SK-N-MC (cell line): ENCODE results near the gene DENND2A.
"Not testable (repeated sequence)": the region's sequence is repeated elsewhere in the genome, so short reads cannot be mapped to it uniquely, and the experiment has no call there.

Experiments
- DNase-seq: peaks from one replicate; pipeline ENCODE4 v3.0.0-alpha.2; 2011; ENCODE audit warnings: low read depth, low spot score
- H3K27ac ChIP-seq: fragments of 200-600 bp; sonication (generic); 2 replicates; pipeline ENCODE4 v1.5.1; 2016; ENCODE audit warnings: mixed run types
- H3K36me3 ChIP-seq: fragments of 200-600 bp; sonication (generic); 2 replicates; pipeline ENCODE4 v1.6.1; 2017; ENCODE audit warnings: antibody characterized with exemption, low read length, mixed read lengths; ENCODE audit not compliant: insufficient read depth
- H3K4me3 ChIP-seq: fragments of 200-600 bp; sonication (generic); 2 replicates; pipeline ENCODE4 v1.5.1; 2016
- H3K9ac ChIP-seq: fragments of 200-600 bp; sonication (generic); 2 replicates; pipeline ENCODE4 v1.8.0; 2017; ENCODE audit warnings: mixed run types, mixed read lengths; ENCODE audit not compliant: insufficient read length
- H3K9me3 ChIP-seq: fragments of 200-600 bp; sonication (generic); 2 replicates; pipeline ENCODE4 v1.6.1; 2017; ENCODE audit warnings: low read depth, mild to moderate bottlenecking, antibody characterized with exemption, low read length, moderate library complexity, mixed read lengths
- EZH2 ChIP-seq: fragments of 200-600 bp; sonication (generic); IDR thresholded peaks from one replicate; pipeline ENCODE4 v1.6.1; 2017; ENCODE audit warnings: antibody characterized with exemption
- FOXP2 ChIP-seq: optimal IDR thresholded peaks from 2 replicates; pipeline ENCODE3; 2011; ENCODE audit warnings: mild to moderate bottlenecking, moderate library complexity; ENCODE audit not compliant: insufficient read depth; ENCODE audit errors: extremely low read length, control extremely low read depth
- POLR2AphosphoS5 ChIP-seq: IDR thresholded peaks from 2 replicates; pipeline ENCODE4 v1.6.1; 2012; ENCODE audit warnings: mild to moderate bottlenecking, low read depth, low read length, borderline replicate concordance

The DENND2A gene

DNA sequence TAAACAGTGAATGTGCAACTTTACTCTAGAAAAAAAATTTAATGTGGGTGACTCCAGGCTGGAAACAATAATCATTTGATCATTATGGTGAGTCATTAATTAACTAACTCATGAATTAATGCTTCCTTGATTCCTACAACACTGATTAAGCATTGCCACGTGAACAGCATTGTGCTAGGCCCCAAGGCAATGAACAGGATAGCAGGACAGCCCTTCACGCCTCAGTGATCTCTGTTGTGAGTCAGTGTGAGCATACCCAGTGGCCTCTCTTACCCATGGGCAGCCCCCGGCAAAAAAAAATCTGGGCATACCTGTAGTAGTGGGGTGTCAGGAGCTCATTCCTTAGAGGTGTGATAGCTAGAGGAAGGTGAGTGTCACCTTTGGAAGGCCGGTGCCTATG lies 76.0 kb downstream of the DENND2A start:
- no peak for TF ChIP-seq EZH2
- no peak for TF ChIP-seq POLR2AphosphoS5
- no peak for TF ChIP-seq FOXP2
- Histone ChIP-seq H3K9me3 (no peaks in the 10 kb centered on the region), H3K4me3 (no peak overlapping the region), H3K9ac (no peak overlapping the region), H3K27ac (no peak overlapping the region), H3K36me3 (no peaks in the 10 kb centered on the region)
- DNase-seq, result no peak

DNA sequence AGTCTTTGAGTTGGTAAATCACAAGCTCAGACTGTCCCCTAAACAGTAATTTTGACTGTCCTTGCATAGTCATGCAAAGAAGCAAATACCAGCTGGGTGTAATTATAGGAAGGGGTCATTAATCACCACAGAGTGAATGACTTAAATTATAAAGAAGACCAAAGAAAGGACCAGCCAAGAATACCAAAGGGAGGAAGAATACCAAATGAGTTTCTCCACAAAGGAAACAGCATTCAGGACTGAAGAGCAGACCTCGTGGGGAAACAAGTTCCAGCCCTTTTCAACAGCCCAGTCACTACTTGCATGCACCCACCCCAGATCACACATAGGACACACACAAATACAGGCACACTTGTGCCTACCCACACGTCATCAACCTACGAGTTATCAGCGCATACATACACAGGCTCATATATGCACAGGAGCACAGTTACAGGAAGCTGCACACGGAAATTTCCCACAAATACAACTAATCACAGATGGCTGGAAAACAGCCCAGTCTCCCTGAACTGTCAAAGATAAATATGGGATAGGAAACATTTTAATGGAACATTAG lies 77.6 kb downstream of the DENND2A start:
- H3K27ac ChIP-seq, result peak overlapping the region; percentile 70
- H3K9me3 ChIP-seq, result no peaks in the 10 kb centered on the region
- TF ChIP-seq FOXP2 (peak; percentile 29), EZH2 (no peak), POLR2AphosphoS5 (no peak)
- DNase-seq, result no peak
- H3K36me3 ChIP-seq, result no peaks in the 10 kb centered on the region
- peak overlapping the region; percentile 36; the same call in 1 of the 2 replicates for H3K4me3 ChIP-seq
- H3K9ac ChIP-seq, result no peak overlapping the region

DNA sequence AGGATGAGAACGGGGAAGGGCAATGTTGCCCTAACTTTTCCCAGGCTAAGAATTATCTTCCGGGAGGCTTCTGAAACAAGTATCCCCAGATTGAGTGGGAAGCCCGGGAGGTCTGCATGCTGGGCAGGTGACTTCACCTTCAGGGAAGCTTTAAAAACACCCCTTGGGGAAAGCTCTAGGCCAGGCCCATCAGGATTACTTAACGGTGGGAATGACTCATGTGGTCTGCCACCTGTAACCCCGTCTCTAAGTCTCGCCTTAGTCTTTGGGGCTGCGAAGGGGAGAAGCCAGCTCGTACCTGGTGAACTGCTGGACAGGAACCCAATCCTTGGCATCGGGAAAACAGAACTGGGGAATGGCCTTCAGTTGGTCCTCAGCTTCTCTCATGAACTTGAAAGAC lies 81.2 kb downstream of the DENND2A start:
- Histone ChIP-seq H3K27ac (no peak overlapping the region), H3K9ac (no peak overlapping the region), H3K9me3 (no peaks in the 10 kb centered on the region), H3K4me3 (no peak overlapping the region), H3K36me3 (no peaks in the 10 kb centered on the region)
- no peak for DNase-seq
- TF ChIP-seq FOXP2 (no peak), POLR2AphosphoS5 (no peak), EZH2 (no peak)

DNA sequence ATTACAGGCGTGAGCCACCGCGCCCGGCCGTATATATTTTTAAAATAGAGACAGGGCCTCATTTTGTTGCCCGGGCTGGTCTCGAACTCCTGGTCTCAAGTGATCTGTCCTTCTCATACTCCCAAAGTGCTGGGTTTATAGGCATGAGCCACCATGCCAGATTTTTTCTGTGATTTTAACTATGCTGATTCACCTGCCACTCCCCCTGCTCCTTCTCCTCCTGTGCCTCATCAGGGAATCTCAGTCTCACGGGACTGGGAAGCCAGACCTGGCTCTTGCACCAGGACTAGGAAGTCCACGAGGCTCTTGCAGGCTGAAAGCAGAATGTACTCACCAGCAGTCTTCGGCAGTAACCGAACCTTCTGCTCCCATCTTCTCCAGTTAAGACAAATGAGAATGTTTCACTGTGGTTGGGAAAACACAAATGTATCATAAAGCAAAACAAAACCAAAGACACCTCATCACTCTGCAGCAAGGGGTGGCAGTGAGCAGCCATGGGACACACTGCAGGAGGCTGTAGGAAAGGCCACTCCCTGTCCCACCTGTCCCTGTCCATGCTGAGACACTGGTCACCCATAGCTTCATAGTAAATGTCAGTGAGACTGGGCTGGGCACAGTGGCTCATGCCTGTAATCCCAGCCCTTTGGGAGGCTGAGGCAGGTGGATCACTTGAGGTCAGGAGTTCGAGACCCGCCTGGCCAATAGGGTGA lies 82.6 kb downstream of the DENND2A start:
- no peaks in the 10 kb centered on the region for H3K36me3 ChIP-seq
- H3K4me3 ChIP-seq, result no peak overlapping the region
- no peak for TF ChIP-seq EZH2
- TF ChIP-seq FOXP2, result no peak
- TF ChIP-seq POLR2AphosphoS5, result no peak
- no peak overlapping the region for H3K9ac ChIP-seq
- no peaks in the 10 kb centered on the region for H3K9me3 ChIP-seq
- no peak for DNase-seq
- no peak overlapping the region for H3K27ac ChIP-seq

DNA sequence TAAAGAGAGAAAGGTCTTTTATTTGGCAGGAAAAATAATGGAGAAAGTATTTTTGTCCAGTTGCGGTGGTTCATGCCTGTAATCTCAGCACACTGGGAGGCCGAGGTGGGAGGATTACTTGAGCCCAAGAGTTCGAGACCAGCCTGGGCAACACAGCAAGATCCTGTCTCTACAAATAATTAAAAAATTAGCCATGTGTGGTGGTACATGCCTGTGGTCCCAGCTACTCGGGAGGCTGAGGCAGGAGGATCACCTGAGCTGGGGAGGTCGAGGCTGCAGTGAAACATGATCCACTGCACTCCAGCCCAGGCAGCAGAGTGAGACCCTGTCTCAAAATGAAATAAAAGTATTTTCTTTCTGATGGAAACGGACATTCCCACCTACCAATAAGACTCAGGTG lies 83.5 kb downstream of the DENND2A start:
- Histone ChIP-seq H3K27ac (no peak overlapping the region), H3K9ac (no peak overlapping the region), H3K9me3 (no peaks in the 10 kb centered on the region), H3K4me3 (no peak overlapping the region), H3K36me3 (no peaks in the 10 kb centered on the region)
- DNase-seq, result no peak
- TF ChIP-seq EZH2 (no peak), POLR2AphosphoS5 (no peak), FOXP2 (no peak)

DNA sequence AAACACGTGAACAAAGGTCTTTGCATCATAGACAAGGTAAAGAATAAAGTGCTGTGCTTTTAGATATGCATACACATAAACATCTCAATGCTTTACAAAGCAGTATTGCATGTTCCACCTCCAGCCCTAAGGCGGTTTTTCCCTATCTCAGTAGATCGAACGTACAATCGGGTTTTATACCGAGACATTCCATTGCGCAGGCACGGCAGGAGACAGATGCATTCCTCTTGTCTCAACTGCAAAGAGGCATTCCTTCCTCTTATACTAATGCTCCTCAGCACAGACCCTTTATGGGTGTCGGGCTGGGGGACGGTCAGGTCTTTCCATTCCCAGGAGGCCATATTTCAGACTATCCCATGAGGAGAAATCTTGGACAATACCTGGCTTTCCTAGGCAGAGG lies 87.4 kb downstream of the DENND2A start:
- DNase-seq, result not testable (repeated sequence)

DNA sequence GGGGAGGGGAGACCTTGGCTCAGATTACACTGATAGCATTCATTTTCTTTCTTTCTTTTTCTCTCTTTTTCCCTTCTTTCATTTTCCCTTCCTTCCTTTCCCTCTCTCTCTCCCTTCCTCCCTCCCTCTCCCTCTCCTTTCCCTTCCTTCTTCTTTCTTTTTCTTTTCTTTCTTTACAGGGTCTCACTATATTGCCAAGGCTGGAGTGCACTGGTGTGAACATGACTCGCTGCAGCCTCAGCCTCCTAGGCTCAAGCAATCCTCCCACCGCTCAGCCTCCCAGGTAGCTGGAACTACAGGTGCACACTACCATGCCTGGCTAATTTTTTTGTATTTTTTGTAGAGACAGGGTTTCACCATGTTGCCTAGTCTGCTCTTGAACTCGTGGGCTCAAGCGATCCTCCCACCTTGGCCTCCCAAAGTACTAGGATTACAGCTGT lies 88.4 kb downstream of the DENND2A start:
- Histone ChIP-seq H3K36me3 (no peaks in the 10 kb centered on the region), H3K9me3 (no peaks in the 10 kb centered on the region), H3K4me3 (no peak overlapping the region), H3K27ac (no peak overlapping the region), H3K9ac (no peak overlapping the region)
- TF ChIP-seq POLR2AphosphoS5, result no peak
- no peak for TF ChIP-seq EZH2
- TF ChIP-seq FOXP2, result no peak
- DNase-seq, result no peak

More for the DNA sequence above, 87.4 kb downstream of the DENND2A start:
- not testable (repeated sequence) for H3K36me3 ChIP-seq, H3K9me3 ChIP-seq, H3K27ac ChIP-seq, H3K4me3 ChIP-seq, H3K9ac ChIP-seq

DNA sequence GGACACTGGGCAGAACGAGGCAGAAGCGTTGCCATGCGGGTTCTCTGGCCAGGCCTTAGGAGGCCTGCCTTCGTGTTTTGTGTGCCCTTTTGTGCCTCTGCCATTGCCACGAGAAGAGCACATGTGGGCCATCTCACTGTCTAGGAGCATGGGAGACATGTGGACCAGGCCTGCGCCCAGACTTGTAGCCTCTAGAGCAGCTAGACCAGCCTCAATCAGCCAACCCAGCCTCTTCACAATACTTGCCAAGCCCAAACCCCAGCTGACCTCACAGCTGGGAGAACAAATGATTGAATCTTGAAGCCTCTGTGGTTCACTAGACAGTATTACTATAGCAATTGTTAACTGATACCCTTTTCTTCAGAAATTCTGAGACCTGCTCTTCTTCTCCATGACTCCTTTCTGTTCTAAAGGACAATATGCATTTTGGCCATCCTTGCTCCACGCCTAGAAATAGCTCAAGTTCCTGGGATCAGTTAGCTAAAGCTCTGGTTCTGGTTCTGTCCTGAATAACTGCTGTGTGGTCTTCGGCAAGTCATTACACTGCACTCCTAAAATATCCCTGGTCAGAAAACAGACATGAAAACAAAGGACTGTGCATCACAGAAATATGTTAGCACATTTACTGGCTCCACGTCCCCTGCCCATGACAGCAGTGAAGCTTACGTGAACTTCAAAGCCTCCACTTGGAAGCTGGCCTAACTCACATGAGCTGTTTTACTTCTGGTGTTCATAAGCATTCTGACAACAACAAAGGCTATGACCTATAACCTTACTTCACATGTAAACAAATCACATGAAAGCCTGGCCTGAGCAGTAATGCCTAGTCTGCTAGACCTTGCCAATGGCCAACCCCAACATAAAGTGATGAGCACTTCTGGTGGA lies 89.0 kb downstream of the DENND2A start:
- no peak overlapping the region for H3K27ac ChIP-seq

More for the DNA sequence above, 89.0 kb downstream of the DENND2A start:
- TF ChIP-seq EZH2 (no peak), FOXP2 (no peak)
- H3K4me3 ChIP-seq, result no peak overlapping the region
- DNase-seq, result no peak
- H3K9ac ChIP-seq, result no peak overlapping the region
- no peaks in the 10 kb centered on the region for H3K36me3 ChIP-seq
- H3K9me3 ChIP-seq, result no peaks in the 10 kb centered on the region
